Measurements from ENCODE around the gene OMP.

GRCh38 chr11:77109236-77110019, 6.8 kb downstream of the OMP start:
- no peak for TF ChIP-seq CTCF (IDR thresholded peaks at IDR 0.05)
- TF ChIP-seq POLR2AphosphoS5 (IDR thresholded peaks at IDR 0.05): no peak
- no peak for TF ChIP-seq POLR2A (IDR thresholded peaks at IDR 0.05; ENCODE audit: low read depth)
